DND-41 (cell line): ENCODE data around the gene STAG2.

Experiments
- ATAC-seq: fragments of 200-7000 bp; cut with Tn5 transposase; 3 replicates; pipeline ENCODE4 v1.9.1; 2021; ENCODE audit warnings: low read depth; ENCODE audit not compliant: insufficient read depth
- DNase-seq: peaks from one replicate; pipeline ENCODE4 v3.0.0-alpha.2; 2020
- H2AFZ ChIP-seq: 2 replicates; pipeline ENCODE4 v1.6.0; 2012; ENCODE audit warnings: low read depth, low read length
- H3K27ac ChIP-seq: 2 replicates; pipeline ENCODE4 v1.5.1; 2012; ENCODE audit warnings: low read length, inconsistent platforms
- H3K27me3 ChIP-seq: fragments of 200-600 bp; sonication (generic); 2 replicates; pipeline ENCODE4 v1.6.0; 2012; ENCODE audit warnings: low read length, mild to moderate bottlenecking, inconsistent platforms; ENCODE audit not compliant: insufficient read depth, poor library complexity
- H3K36me3 ChIP-seq: 2 replicates; pipeline ENCODE4 v1.5.1; 2012; ENCODE audit warnings: low read length, inconsistent platforms; ENCODE audit not compliant: insufficient read depth
- H3K4me1 ChIP-seq: 2 replicates; pipeline ENCODE4 v1.5.1; 2012; ENCODE audit warnings: mild to moderate bottlenecking, low read length; ENCODE audit not compliant: insufficient read depth
- H3K4me2 ChIP-seq: 2 replicates; pipeline ENCODE4 v1.6.0; 2012; ENCODE audit warnings: mild to moderate bottlenecking, moderate library complexity, low read length, inconsistent platforms; ENCODE audit not compliant: insufficient read depth
- H3K4me3 ChIP-seq, 2 experiments: fragments of 200-600 bp in 1 of 2; shearing (Covaris generic) in 1 of 2; 2 replicates each; pipeline ENCODE4 v1.5.1; 2012 to 2016; ENCODE audit warnings: inconsistent platforms in 2 of 2, low read length in 2 of 2, mild to moderate bottlenecking in 2 of 2, low read depth in 1 of 2, moderate library complexity in 1 of 2
- H3K79me2 ChIP-seq: 2 replicates; pipeline ENCODE4 v1.6.0; 2012; ENCODE audit warnings: low read length, inconsistent platforms; ENCODE audit not compliant: insufficient read depth
- H3K9ac ChIP-seq: 2 replicates; pipeline ENCODE4 v1.6.0; 2012; ENCODE audit warnings: low read depth, mild to moderate bottlenecking, inconsistent platforms, low read length, moderate library complexity
- H3K9me3 ChIP-seq: 2 replicates; pipeline ENCODE4 v1.5.1; 2012; ENCODE audit warnings: low read length, moderate library complexity, mild to moderate bottlenecking, inconsistent platforms; ENCODE audit not compliant: insufficient read depth, severe bottlenecking
- H4K20me1 ChIP-seq: 2 replicates; pipeline ENCODE4 v1.6.0; 2012; ENCODE audit warnings: low read length; ENCODE audit not compliant: insufficient read depth
- CTCF ChIP-seq: IDR thresholded peaks from 2 replicates; pipeline ENCODE4 v1.5.1; 2012; ENCODE audit warnings: borderline replicate concordance, low read length, moderate library complexity, mild to moderate bottlenecking; ENCODE audit not compliant: poor library complexity, severe bottlenecking; ENCODE audit errors: extremely low read depth
- EZH2 ChIP-seq: IDR thresholded peaks from 3 replicates; pipeline ENCODE4 v1.6.1; 2012; ENCODE audit warnings: borderline replicate concordance, low read depth, mild to moderate bottlenecking, moderate library complexity, low read length, inconsistent platforms; ENCODE audit not compliant: severe bottlenecking

Gene STAG2

GRCh38 chrX:124113621-124114600, 152.4 kb downstream of the STAG2 start:
- no peak overlapping the region for H2AFZ ChIP-seq
- H3K79me2 ChIP-seq: no peaks in the 10 kb centered on the region
- H3K27me3 ChIP-seq: no peaks in the 10 kb centered on the region
- no peak overlapping the region for H3K9ac ChIP-seq
- H3K9me3 ChIP-seq: no peaks in the 10 kb centered on the region
- TF ChIP-seq CTCF: no peak
- TF ChIP-seq EZH2: no peak
- H3K4me1 ChIP-seq: no peaks in the 10 kb centered on the region
- no peaks in the 10 kb centered on the region for H4K20me1 ChIP-seq
- ATAC-seq (no peak), DNase-seq (no peak)
- no peaks in the 10 kb centered on the region for H3K36me3 ChIP-seq
- no peak overlapping the region for H3K4me3 ChIP-seq
- H3K27ac ChIP-seq: no peak overlapping the region
- no peak overlapping the region for H3K4me2 ChIP-seq

GRCh38 chrX:124117325-124117724, 155.8 kb downstream of the STAG2 start:
- Histone ChIP-seq H3K27me3 (no peaks in the 10 kb centered on the region), H4K20me1 (no peaks in the 10 kb centered on the region), H3K27ac (no peak overlapping the region), H3K4me1 (no peaks in the 10 kb centered on the region), H2AFZ (no peak overlapping the region), H3K4me3 (no peak overlapping the region), H3K9me3 (no peaks in the 10 kb centered on the region), H3K9ac (no peak overlapping the region), H3K79me2 (no peaks in the 10 kb centered on the region), H3K4me2 (no peak overlapping the region), H3K36me3 (no peaks in the 10 kb centered on the region)
- DNase-seq (no peak), ATAC-seq (no peak)
- TF ChIP-seq EZH2: no peak
- TF ChIP-seq CTCF: no peak

- H4K20me1 ChIP-seq: no peaks in the 10 kb centered on the region
- H3K27ac ChIP-seq: no peak overlapping the region
- ATAC-seq: no peak
- no peak overlapping the region for H3K4me2 ChIP-seq
- no peak overlapping the region for H3K4me3 ChIP-seq
- no peak for TF ChIP-seq CTCF
- TF ChIP-seq EZH2: no peak
- no peaks in the 10 kb centered on the region for H3K79me2 ChIP-seq
- H3K27me3 ChIP-seq: no peaks in the 10 kb centered on the region
- no peaks in the 10 kb centered on the region for H3K9me3 ChIP-seq
- H3K4me1 ChIP-seq: no peaks in the 10 kb centered on the region
- H3K9ac ChIP-seq: no peak overlapping the region
- DNase-seq: no peak
- H3K36me3 ChIP-seq: no peaks in the 10 kb centered on the region
- no peak overlapping the region for H2AFZ ChIP-seq
Observed at GRCh38 chrX:124125471-124125870, 164.0 kb downstream of the STAG2 start.
